Liver (tissue), 9 donors: Measurements from ENCODE around the gene ANO5. TPM values are rescaled to one million over a fixed set of nuclear protein-coding genes. Genes with fewer than 3 reads are reported as not detected.

Source experiments
- DNase-seq: peaks from one replicate; pipeline ENCODE4 v3.0.0-alpha.2; 2017; ENCODE audit warnings: low spot score
- H3K27ac ChIP-seq, 2 donors: one replicate each; pipeline ENCODE4 v1.7.0; 2013; ENCODE audit warnings: inconsistent platforms in 2 of 2, low read length in 2 of 2, control low read depth in 1 of 2, low read depth in 1 of 2, mild to moderate bottlenecking in 1 of 2
- H3K27me3 ChIP-seq, 4 donors: one replicate each; pipeline versions ENCODE4 v1.6.1 to v1.7.0; 2013; ENCODE audit warnings: low read length in 3 of 4, inconsistent platforms in 1 of 4, mild to moderate bottlenecking in 1 of 4, moderate library complexity in 1 of 4; ENCODE audit not compliant: control insufficient read depth in 4 of 4, insufficient read depth in 4 of 4
- H3K36me3 ChIP-seq, 4 donors: one replicate each; pipeline versions ENCODE4 v1.6.1 to v1.7.0; 2013; ENCODE audit warnings: low read length in 3 of 4, mild to moderate bottlenecking in 3 of 4, low read depth in 1 of 4, moderate library complexity in 1 of 4; ENCODE audit not compliant: control insufficient read depth in 4 of 4, insufficient read depth in 3 of 4
- H3K4me1 ChIP-seq, 4 donors: one replicate each; pipeline versions ENCODE4 v1.6.1 to v1.7.0; 2013; ENCODE audit warnings: low read length in 3 of 4, mild to moderate bottlenecking in 3 of 4, moderate library complexity in 1 of 4; ENCODE audit not compliant: control insufficient read depth in 4 of 4, insufficient read depth in 4 of 4
- H3K4me3 ChIP-seq, 3 donors: one replicate each; pipeline versions ENCODE4 v1.6.1 to v1.7.0; 2013; ENCODE audit warnings: low read length in 3 of 3, control low read depth in 1 of 3, low read depth in 1 of 3, mild to moderate bottlenecking in 1 of 3
- H3K9ac ChIP-seq, 2 donors: one replicate each; pipeline ENCODE4 v1.7.0; 2013; ENCODE audit warnings: low read length in 2 of 2, mild to moderate bottlenecking in 2 of 2, moderate library complexity in 2 of 2, control low read depth in 1 of 2, low read depth in 1 of 2
- H3K9me3 ChIP-seq, 4 donors: one replicate each; pipeline versions ENCODE4 v1.6.1 to v1.7.0; 2013; ENCODE audit warnings: low read length in 3 of 4; ENCODE audit not compliant: control insufficient read depth in 4 of 4
- EGR1 ChIP-seq, 2 donors: IDR thresholded peaks; 2 replicates each; pipeline ENCODE4 v1.6.1; 2016 to 2018; ENCODE audit warnings: antibody characterized with exemption in 2 of 2, low read depth in 2 of 2
- FOXA1 ChIP-seq: IDR thresholded peaks from 2 replicates; pipeline ENCODE4 v1.6.1; 2016; ENCODE audit warnings: antibody characterized with exemption
- FOXA2 ChIP-seq: IDR thresholded peaks from 2 replicates; pipeline ENCODE4 v1.6.1; 2016; ENCODE audit warnings: antibody characterized with exemption
- GABPA ChIP-seq, 2 donors: IDR thresholded peaks in 1 of 2; conservative IDR thresholded peaks in 1 of 2; 2 replicates each; pipeline ENCODE4 v1.6.1; 2016; ENCODE audit warnings: antibody characterized with exemption in 2 of 2, mild to moderate bottlenecking in 1 of 2, moderate library complexity in 1 of 2
- RAD21 ChIP-seq, 2 donors: IDR thresholded peaks; 2 replicates each; pipeline ENCODE4 v1.6.1; 2016; ENCODE audit warnings: antibody characterized with exemption in 2 of 2, mild to moderate bottlenecking in 2 of 2
- RXRA ChIP-seq, 2 donors: IDR thresholded peaks; 2 replicates each; pipeline ENCODE4 v1.6.1; 2017 to 2018; ENCODE audit warnings: antibody characterized with exemption in 2 of 2, mild to moderate bottlenecking in 1 of 2
- SP1 ChIP-seq: IDR thresholded peaks from 2 replicates; pipeline ENCODE4 v1.6.1; 2018; ENCODE audit warnings: antibody characterized with exemption, mild to moderate bottlenecking
- TAF1 ChIP-seq: conservative IDR thresholded peaks from 2 replicates; pipeline ENCODE4 v1.6.1; 2016; ENCODE audit warnings: antibody characterized with exemption, mild to moderate bottlenecking
- WGBS: extraction: QIAGEN DNeasy Blood & Tissue Kit; methylation state at CpG from one replicate; pipeline ENCODE4 v1.1.7; 2013; 5-methylcytosine and 5-hydroxymethylcytosine counted together
- polyA plus RNA-seq, 2 donors: library from polyadenylated mRNA; stranded (reverse) in 1 of 2; unstranded in 1 of 2; fragments of 200-250 nt in 1 of 2; fragments of >200 nt in 1 of 2; fragmentation: Nextera tagmentation in 1 of 2; extraction: Ambion mirVana in 1 of 2; gene quantifications; one replicate each; pipeline versions ENCODE4 v1.2.1 to v1.2.3, GENCODE V29; 2013 to 2015
- total RNA-seq, 2 donors: library from RNA; depleted of rRNA; stranded (reverse); fragments of >200 nt; gene quantifications; one replicate each; pipeline ENCODE4 v1.2.3, GENCODE V29; 2014
- TF ChIP-seq, protein P1 (sequence below): IDR thresholded peaks from 2 replicates; pipeline ENCODE4 v1.6.1; 2016; ENCODE audit warnings: antibody characterized with exemption, mild to moderate bottlenecking
- TF ChIP-seq, protein P2 (sequence below): IDR thresholded peaks from 2 replicates; pipeline ENCODE4 v1.6.1; 2016; ENCODE audit warnings: antibody characterized with exemption
- TF ChIP-seq, protein P3 (sequence below): fragments of 150-350 bp; IDR thresholded peaks from 2 replicates; pipeline ENCODE4 v1.5.1; 2017; ENCODE audit warnings: improper control_type of control experiment, low read depth, low read length; ENCODE audit not compliant: missing input control
- TF ChIP-seq, protein P4 (sequence below): IDR thresholded peaks from 2 replicates; pipeline ENCODE4 v1.6.1; 2016; ENCODE audit warnings: antibody characterized with exemption
- donor health status: healthy.
- donor health status: healthy.
- donor health status: healthy.
- donor health status: healthy.
- donor health status: healthy.

Gene ANO5
- total and polyA plus RNA-seq, 4 donors = 1.0 to 4.5 (median 1.2) TPM

DNA sequence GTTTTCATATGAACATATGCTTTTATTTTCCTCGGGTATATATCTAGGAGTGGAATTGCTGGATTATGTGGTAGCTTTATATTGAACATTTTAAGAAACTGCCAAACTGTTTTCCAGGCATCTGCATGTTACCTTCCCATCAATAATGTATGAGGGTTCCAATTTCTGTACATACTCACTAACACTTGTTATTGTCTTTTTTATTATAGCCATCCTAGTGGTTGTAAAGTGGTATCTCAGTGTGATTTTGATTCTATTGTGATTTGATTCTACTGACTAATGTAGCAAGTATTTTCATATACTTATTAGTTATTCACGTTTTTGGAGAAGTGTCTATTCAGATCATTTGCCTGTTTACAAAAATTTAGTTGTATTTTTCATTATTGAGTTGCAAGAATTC, 2.0 kb downstream of the ANO5 start (continued):
- TF ChIP-seq, protein P1, sequence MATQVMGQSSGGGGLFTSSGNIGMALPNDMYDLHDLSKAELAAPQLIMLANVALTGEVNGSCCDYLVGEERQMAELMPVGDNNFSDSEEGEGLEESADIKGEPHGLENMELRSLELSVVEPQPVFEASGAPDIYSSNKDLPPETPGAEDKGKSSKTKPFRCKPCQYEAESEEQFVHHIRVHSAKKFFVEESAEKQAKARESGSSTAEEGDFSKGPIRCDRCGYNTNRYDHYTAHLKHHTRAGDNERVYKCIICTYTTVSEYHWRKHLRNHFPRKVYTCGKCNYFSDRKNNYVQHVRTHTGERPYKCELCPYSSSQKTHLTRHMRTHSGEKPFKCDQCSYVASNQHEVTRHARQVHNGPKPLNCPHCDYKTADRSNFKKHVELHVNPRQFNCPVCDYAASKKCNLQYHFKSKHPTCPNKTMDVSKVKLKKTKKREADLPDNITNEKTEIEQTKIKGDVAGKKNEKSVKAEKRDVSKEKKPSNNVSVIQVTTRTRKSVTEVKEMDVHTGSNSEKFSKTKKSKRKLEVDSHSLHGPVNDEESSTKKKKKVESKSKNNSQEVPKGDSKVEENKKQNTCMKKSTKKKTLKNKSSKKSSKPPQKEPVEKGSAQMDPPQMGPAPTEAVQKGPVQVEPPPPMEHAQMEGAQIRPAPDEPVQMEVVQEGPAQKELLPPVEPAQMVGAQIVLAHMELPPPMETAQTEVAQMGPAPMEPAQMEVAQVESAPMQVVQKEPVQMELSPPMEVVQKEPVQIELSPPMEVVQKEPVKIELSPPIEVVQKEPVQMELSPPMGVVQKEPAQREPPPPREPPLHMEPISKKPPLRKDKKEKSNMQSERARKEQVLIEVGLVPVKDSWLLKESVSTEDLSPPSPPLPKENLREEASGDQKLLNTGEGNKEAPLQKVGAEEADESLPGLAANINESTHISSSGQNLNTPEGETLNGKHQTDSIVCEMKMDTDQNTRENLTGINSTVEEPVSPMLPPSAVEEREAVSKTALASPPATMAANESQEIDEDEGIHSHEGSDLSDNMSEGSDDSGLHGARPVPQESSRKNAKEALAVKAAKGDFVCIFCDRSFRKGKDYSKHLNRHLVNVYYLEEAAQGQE = no peak
- TF ChIP-seq, protein P2, sequence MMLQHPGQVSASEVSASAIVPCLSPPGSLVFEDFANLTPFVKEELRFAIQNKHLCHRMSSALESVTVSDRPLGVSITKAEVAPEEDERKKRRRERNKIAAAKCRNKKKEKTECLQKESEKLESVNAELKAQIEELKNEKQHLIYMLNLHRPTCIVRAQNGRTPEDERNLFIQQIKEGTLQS = no peak
- no peak for TF ChIP-seq FOXA1
- no peak for TF ChIP-seq FOXA2
- no peak for TF ChIP-seq RAD21 (IDR thresholded peaks at IDR 0.05)
- no peak for TF ChIP-seq SP1

DNA sequence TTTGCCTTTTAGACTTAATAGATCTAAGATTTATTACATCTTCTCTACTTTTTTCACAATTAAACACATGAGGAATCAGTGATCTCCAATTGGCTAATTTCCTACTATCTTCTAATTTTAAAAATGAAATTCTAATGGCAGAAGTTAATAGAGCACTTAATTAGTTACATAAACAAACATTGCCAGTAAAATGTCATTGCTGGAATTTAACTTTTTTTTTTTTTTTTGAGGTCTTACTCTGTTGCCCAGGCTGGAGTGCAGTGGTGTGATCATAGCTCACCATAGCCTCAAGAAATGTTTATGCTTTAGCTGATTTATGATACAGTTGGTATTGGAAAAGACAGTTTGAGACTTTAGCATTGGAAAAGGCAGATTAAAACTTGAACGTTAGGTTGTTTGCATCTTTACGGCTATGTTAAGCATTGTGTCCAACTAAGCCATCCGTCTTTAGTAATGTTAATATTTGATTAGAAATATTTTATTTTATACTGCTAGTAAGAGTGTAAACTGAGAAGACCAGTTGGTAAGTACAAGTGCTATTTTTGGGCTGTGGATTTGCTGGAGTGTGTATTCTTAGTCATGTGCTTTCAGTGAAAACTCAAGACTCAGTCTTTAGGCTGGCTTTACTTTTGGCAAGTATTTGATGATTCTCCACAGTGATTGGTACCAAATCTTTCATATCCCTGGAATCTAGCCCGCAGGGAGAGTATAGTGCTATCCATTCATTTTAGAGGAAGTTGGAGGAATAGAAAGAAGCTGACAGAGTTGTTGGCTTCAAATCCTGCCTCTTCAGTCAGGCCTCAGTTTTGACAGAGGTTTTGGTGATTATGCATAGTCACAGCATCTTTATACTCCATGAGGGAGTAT, 4.5 kb downstream of the ANO5 start:
- 94% methylated on average over 4 of the region's 4 CpGs for WGBS
- Histone ChIP-seq H3K9ac (no peak overlapping the region), H3K36me3 (no peaks in the 10 kb centered on the region), H3K4me3 (no peak overlapping the region), H3K4me1 (peaks cover 0 to 20% (median 10%) of the 10 kb centered on the region in 4 donors), H3K27me3 (no peaks in the 10 kb centered on the region), H3K27ac (no peak overlapping the region), H3K9me3 (no peaks in the 10 kb centered on the region)
- DNase-seq = no peak
- TF ChIP-seq SP1 (no peak), RXRA (IDR thresholded peaks at IDR 0.05) (no peak), EGR1 (IDR thresholded peaks at IDR 0.05; ENCODE audit: low read depth in 2 of 2) (no peak), GABPA (IDR thresholded peaks at IDR 0.05 in 1 of 2, conservative IDR thresholded peaks at IDR 0.05 in 1 of 2) (no peak), RAD21 (IDR thresholded peaks at IDR 0.05) (no peak), TAF1 (no peak)
- TF ChIP-seq, protein P3, sequence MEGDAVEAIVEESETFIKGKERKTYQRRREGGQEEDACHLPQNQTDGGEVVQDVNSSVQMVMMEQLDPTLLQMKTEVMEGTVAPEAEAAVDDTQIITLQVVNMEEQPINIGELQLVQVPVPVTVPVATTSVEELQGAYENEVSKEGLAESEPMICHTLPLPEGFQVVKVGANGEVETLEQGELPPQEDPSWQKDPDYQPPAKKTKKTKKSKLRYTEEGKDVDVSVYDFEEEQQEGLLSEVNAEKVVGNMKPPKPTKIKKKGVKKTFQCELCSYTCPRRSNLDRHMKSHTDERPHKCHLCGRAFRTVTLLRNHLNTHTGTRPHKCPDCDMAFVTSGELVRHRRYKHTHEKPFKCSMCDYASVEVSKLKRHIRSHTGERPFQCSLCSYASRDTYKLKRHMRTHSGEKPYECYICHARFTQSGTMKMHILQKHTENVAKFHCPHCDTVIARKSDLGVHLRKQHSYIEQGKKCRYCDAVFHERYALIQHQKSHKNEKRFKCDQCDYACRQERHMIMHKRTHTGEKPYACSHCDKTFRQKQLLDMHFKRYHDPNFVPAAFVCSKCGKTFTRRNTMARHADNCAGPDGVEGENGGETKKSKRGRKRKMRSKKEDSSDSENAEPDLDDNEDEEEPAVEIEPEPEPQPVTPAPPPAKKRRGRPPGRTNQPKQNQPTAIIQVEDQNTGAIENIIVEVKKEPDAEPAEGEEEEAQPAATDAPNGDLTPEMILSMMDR = no peak
- TF ChIP-seq, protein P4, sequence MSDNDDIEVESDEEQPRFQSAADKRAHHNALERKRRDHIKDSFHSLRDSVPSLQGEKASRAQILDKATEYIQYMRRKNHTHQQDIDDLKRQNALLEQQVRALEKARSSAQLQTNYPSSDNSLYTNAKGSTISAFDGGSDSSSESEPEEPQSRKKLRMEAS = no peak

DNA sequence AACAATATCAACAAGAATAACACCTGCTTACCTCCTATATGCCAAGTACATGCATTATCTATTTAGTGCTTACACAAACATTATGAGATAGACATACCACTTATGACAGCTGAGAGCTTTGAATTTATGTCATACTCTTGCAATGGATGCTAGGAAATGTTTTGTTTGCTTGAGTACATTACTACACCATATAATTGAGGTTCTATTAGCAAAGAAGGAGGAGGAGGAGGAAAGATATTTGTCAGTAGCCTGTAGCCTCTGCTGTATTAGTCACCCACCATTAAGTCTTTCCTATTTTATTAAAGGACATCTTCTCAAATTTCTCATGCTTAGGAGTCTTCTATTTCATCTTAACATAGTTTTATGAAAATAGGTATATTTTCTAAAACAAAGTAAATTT, 6.4 kb downstream of the ANO5 start:
- no peak overlapping the region for H3K27ac ChIP-seq
- H3K4me3 ChIP-seq = no peak overlapping the region
- peaks cover 0 to 5% (median 3%) of the 10 kb centered on the region in 4 donors for H3K4me1 ChIP-seq
- TF ChIP-seq, protein P4 = no peak
- TF ChIP-seq, protein P1 = no peak
- no peak for DNase-seq
- H3K9ac ChIP-seq = no peak overlapping the region
- no peaks in the 10 kb centered on the region for H3K36me3 ChIP-seq
- no peaks in the 10 kb centered on the region for H3K27me3 ChIP-seq
- no peaks in the 10 kb centered on the region for H3K9me3 ChIP-seq
